Testis (tissue), 3 donors: ENCODE results near the gene PLCB3. TPM values are rescaled to one million over a fixed set of nuclear protein-coding genes. Genes with fewer than 3 reads are reported as not detected.

Experiments
- DNase-seq: peaks from one replicate; pipeline ENCODE4 v3.0.0-alpha.2; 2019
- H3K27ac ChIP-seq, 2 donors: fragments of 200-600 bp; sonication (generic); one replicate each; pipeline ENCODE4 v1.5.1; 2019
- H3K27me3 ChIP-seq: fragments of 200-600 bp; sonication (generic); one replicate; pipeline ENCODE4 v1.5.1; 2019
- H3K36me3 ChIP-seq: fragments of 200-600 bp; sonication (generic); one replicate; pipeline ENCODE4 v1.5.1; 2017; ENCODE audit warnings: low read depth; ENCODE audit errors: missing control alignments
- H3K4me1 ChIP-seq: fragments of 200-600 bp; sonication (generic); one replicate; pipeline ENCODE4 v1.5.1; 2019
- H3K4me3 ChIP-seq, 2 donors: fragments of 200-600 bp; sonication (generic); one replicate each; pipeline ENCODE4 v1.5.1; 2017 to 2019
- H3K9me3 ChIP-seq: fragments of 200-600 bp; sonication (generic); one replicate; pipeline ENCODE4 v1.5.1; 2017
- CTCF ChIP-seq, 3 experiments: fragments of 450-650 bp in 2 of 3; fragments of 200-600 bp in 1 of 3; sonication (generic) in 1 of 3; IDR thresholded peaks; one replicate each; pipeline ENCODE4 v1.5.1; 2016 to 2019; ENCODE audit warnings: antibody characterized with exemption in 3 of 3, mild to moderate bottlenecking in 2 of 3, moderate library complexity in 1 of 3
- POLR2A ChIP-seq: fragments of 450-650 bp; IDR thresholded peaks from one replicate; pipeline ENCODE4 v1.6.1; 2017; ENCODE audit warnings: antibody characterized with exemption, mild to moderate bottlenecking, moderate library complexity
- WGBS, 2 donors: methylation state at CpG; one replicate each; pipeline ENCODE4 v1.1.5; 2018; 5-methylcytosine and 5-hydroxymethylcytosine counted together
- intact Hi-C: fragments of 100-400 bp; cut with DNase I; formaldehyde crosslinking; loops from one replicate; pipeline ENCODE4 v1.15.1; 2023; ENCODE audit warnings: low total_unique reads
- polyA plus RNA-seq: library from polyadenylated mRNA; stranded (reverse); fragments of 350-450 nt; fragmentation: Illumina TruSeq; extraction: RNeasy Lipid Tissue Mini Kit (QIAGEN cat#74804); gene quantifications from one replicate; pipeline ENCODE4 v1.2.3, GENCODE V29; 2014; ENCODE audit warnings: low read depth, low replicate concordance; ENCODE audit not compliant: insufficient read depth
- total RNA-seq, 2 donors: library from RNA; depleted of rRNA; stranded (reverse); fragments of >200 nt; gene quantifications; one replicate each; pipeline ENCODE4 v1.2.3, GENCODE V29; 2016

The PLCB3 gene
- total and polyA plus RNA-seq, 3 donors from 2014 or later: 14.2 to 45.4 (median 29.6) TPM

- Histone ChIP-seq H3K9me3 (no peaks in the 10 kb centered on the region), H3K4me1 (peaks cover 6% of the 10 kb centered on the region), H3K27me3 (no peaks in the 10 kb centered on the region), H3K27ac (no peak overlapping the region), H3K36me3 (no peaks in the 10 kb centered on the region), H3K4me3 (no peak overlapping the region)
- 81 to 88% methylated on average over 15 to 30 of the region's 30 CpGs for WGBS, 2 donors
- intact Hi-C loops: no loop called here
- DNase-seq: no peak
- TF ChIP-seq CTCF (IDR thresholded peaks at IDR 0.05) (no peak), POLR2A (no peak)
Measured at GRCh38 chr11:64211181-64211872, 40.0 kb upstream of the PLCB3 start.

- 90 to 95% methylated on average over 6 of the region's 6 CpGs for WGBS, 2 donors
- TF ChIP-seq POLR2A: no peak
- TF ChIP-seq CTCF (IDR thresholded peaks at IDR 0.05): no peak
Measured at GRCh38 chr11:64216879-64217278, 34.5 kb upstream of the PLCB3 start.

GRCh38 chr11:64218628-64219353, 32.5 kb upstream of the PLCB3 start:
- Histone ChIP-seq H3K4me1 (peaks cover 7% of the 10 kb centered on the region), H3K36me3 (no peaks in the 10 kb centered on the region), H3K27me3 (no peaks in the 10 kb centered on the region), H3K9me3 (no peaks in the 10 kb centered on the region), H3K27ac (no peak overlapping the region), H3K4me3 (no peak overlapping the region)
- 64 to 78% methylated on average over 10 to 11 of the region's 11 CpGs for WGBS, 2 donors
- TF ChIP-seq CTCF (IDR thresholded peaks at IDR 0.05) (no peak), POLR2A (no peak)
- no peak for DNase-seq
- intact Hi-C loops: no loop called here

More at GRCh38 chr11:64216879-64217278, 34.5 kb upstream of the PLCB3 start:
- H3K36me3 ChIP-seq: no peaks in the 10 kb centered on the region
- intact Hi-C loops: no loop called here
- no peak overlapping the region for H3K27ac ChIP-seq
- no peak for DNase-seq
- H3K4me3 ChIP-seq: no peak overlapping the region
- no peaks in the 10 kb centered on the region for H3K27me3 ChIP-seq
- no peaks in the 10 kb centered on the region for H3K4me1 ChIP-seq
- H3K9me3 ChIP-seq: no peaks in the 10 kb centered on the region

- TF ChIP-seq CTCF (IDR thresholded peaks at IDR 0.05): no peak
- no peak for TF ChIP-seq POLR2A
Measured at GRCh38 chr11:64219354-64219684, 32.0 kb upstream of the PLCB3 start.

More at GRCh38 chr11:64219354-64219684, 32.0 kb upstream of the PLCB3 start:
- no peak for DNase-seq
- 89 to 100% methylated on average over 3 to 7 of the region's 7 CpGs for WGBS, 2 donors
- Histone ChIP-seq H3K4me1 (peaks cover 7% of the 10 kb centered on the region), H3K4me3 (no peak overlapping the region), H3K36me3 (no peaks in the 10 kb centered on the region), H3K27me3 (no peaks in the 10 kb centered on the region), H3K27ac (no peak overlapping the region), H3K9me3 (no peaks in the 10 kb centered on the region)
- intact Hi-C loops: no loop called here
